OCI-LY7 (cell line): ENCODE measurements around the gene HTR5A.

Source experiments
- CTCF ChIP-seq: fragments of 200-600 bp; sonication (generic); conservative IDR thresholded peaks from 2 replicates; pipeline ENCODE4 v1.5.1; 2014; ENCODE audit warnings: mild to moderate bottlenecking, antibody characterized with exemption, low read length, moderate library complexity, mixed read lengths
- EZH2phosphoT487 ChIP-seq: fragments of 200-600 bp; sonication (generic); IDR thresholded peaks from 2 replicates; pipeline ENCODE4 v1.6.1; 2018; ENCODE audit warnings: low read depth, borderline replicate concordance, mild to moderate bottlenecking, mixed run types, antibody characterized with exemption, low read length, moderate library complexity, mixed read lengths

GRCh38 chr7:155124706-155125105 is 54.6 kb downstream of the HTR5A start:
- no peak for TF ChIP-seq CTCF
- TF ChIP-seq EZH2phosphoT487 = no peak
